HG03457 (cell line): ENCODE data around the gene ANKMY1.
"Not testable (repeated sequence)": the region's sequence is repeated elsewhere in the genome, so short reads cannot be mapped to it uniquely, and the experiment has no call there.

Experiments
- ATAC-seq: cut with Tn5 transposase; IDR thresholded peaks from one replicate; pipeline ENCODE4 v1.9.1; 2021; ENCODE audit warnings: moderate number of reproducible peaks; ENCODE audit not compliant: unreplicated experiment

ANKMY1 gene

GRCh38 chr2:240523451-240524281 lies 34.1 kb downstream of the ANKMY1 start:
- ATAC-seq = no peak

GRCh38 chr2:240522406-240522805 lies 35.4 kb downstream of the ANKMY1 start:
- no peak for ATAC-seq

GRCh38 chr2:240521885-240522284 lies 35.9 kb downstream of the ANKMY1 start:
- not testable (repeated sequence) for ATAC-seq

- no peak for ATAC-seq
These were observed 36.8 kb downstream of the ANKMY1 start for GRCh38 chr2:240520974-240521350.

GRCh38 chr2:240520130-240520973 lies 37.4 kb downstream of the ANKMY1 start:
- ATAC-seq = no peak

GRCh38 chr2:240519396-240520129 lies 38.2 kb downstream of the ANKMY1 start:
- no peak for ATAC-seq

GRCh38 chr2:240518981-240519380 lies 38.8 kb downstream of the ANKMY1 start:
- ATAC-seq = no peak

GRCh38 chr2:240517342-240517741 lies 40.4 kb downstream of the ANKMY1 start:
- ATAC-seq = no peak

GRCh38 chr2:240514631-240515030 lies 43.2 kb downstream of the ANKMY1 start:
- ATAC-seq = no peak

- ATAC-seq = peak; percentile 86
These were observed 44.1 kb downstream of the ANKMY1 start for GRCh38 chr2:240513549-240514287.

- ATAC-seq = no peak
These were observed 44.9 kb downstream of the ANKMY1 start for GRCh38 chr2:240512666-240513535.

GRCh38 chr2:240512109-240512485 lies 45.7 kb downstream of the ANKMY1 start:
- no peak for ATAC-seq

- ATAC-seq = no peak
These were observed 46.3 kb downstream of the ANKMY1 start for GRCh38 chr2:240511351-240512108.

- ATAC-seq = no peak
These were observed 47.1 kb downstream of the ANKMY1 start for GRCh38 chr2:240510513-240511210.

- no peak for ATAC-seq
These were observed 47.9 kb downstream of the ANKMY1 start for GRCh38 chr2:240509667-240510512.

- no peak for ATAC-seq
These were observed 48.8 kb downstream of the ANKMY1 start for GRCh38 chr2:240508832-240509545.

- no peak for ATAC-seq
These were observed 50.0 kb downstream of the ANKMY1 start for GRCh38 chr2:240507778-240508251.
